HG03039 (cell line): ENCODE data around the gene FRMD4A.
"Not testable (repeated sequence)": the region's sequence is repeated elsewhere in the genome, so short reads cannot be mapped to it uniquely, and the experiment has no call there.

Experiments
- ATAC-seq: cut with Tn5 transposase; IDR thresholded peaks from one replicate; pipeline ENCODE4 v1.9.1; 2021; ENCODE audit warnings: mild to moderate bottlenecking, moderate library complexity; ENCODE audit not compliant: unreplicated experiment

Gene FRMD4A

DNA sequence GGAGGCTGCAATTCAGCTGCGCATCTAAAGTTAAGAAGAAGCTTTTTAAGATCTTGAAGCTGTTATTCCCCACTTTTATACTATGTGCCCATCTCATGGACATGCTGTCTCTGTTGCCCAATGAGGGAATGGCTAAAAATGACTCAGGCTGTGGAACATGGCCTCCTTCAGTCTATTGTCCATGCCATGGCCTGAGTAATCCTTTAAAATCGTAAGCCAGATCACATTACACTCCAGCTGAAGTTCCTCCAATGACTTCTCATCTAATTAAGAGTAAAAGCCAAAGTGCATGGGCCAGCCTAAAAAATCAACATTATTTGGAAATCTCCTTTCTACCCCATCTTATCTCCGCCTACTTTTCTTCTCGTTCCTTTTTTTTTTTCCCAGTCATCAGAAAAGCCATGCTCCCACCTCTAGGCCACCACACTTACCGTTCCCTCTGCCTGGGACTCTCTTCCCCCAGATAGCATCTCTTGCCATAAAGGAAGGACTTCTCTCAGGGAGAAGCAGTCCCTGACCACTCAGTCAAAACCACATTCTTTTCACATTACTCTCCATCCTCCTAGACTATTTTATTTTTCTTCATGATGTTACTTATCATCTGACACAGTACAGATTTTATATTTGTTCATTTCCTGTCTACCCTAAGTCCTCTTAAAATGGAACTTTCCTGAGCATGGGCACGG is 406.5 kb downstream of the FRMD4A start:
- no peak for ATAC-seq

DNA sequence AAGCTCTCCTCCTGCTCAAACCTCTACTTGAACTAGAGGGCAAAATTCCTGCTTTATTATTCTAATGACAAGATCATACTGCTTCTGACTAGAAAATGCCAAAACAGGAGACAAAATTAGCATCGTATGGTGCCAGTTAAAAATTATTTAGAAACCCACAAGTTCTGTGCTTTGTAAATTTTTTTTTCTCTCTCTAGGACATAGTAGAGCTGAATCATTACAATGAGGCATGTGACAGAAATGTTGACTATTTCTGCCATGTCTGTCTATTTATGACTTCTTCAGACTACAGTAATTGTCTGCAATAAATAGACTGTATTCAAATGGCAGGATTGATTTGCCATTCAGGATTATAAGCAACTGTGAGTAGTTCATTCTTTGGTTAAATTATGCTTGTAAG is 408.1 kb downstream of the FRMD4A start:
- no peak for ATAC-seq

DNA sequence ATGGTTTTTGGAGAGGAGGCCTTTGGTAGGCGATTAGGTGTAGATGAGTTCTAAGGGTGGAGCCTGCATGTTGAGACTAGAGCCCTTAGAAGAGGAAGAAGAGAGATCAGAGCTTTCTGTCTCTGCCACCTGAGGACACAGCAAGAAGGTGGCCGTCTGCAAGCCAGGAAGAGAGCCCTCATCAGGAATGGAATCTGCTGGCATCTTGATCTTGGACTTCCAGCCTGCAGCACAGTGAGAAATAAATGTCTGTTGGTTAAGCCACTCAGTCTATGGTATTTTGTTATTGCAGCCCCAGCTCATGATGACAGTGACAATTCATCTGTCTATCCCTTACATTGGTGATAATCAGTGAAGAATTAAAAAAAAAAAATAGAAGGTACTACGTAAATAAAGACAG is 408.8 kb downstream of the FRMD4A start:
- no peak for ATAC-seq

DNA sequence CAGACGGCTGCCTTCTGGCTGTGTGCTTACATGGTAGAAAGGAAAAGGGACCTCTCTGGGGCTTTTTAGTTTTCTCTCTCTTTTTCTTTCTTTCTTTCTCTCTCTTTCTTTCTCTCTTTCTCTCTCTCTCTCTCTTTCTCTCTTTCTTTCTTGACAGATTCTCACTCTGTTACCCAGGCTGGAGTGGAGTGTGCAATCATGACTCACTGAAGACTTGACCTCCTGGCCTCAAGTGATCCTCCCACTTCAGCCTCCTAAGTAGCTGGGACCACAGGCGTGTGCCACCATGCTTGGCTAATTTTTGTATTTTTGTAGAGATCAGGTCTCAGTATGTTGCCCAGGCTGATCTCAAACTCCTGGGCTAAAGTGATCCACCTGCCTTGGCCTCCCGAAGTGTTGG is 409.6 kb downstream of the FRMD4A start:
- not testable (repeated sequence) for ATAC-seq

DNA sequence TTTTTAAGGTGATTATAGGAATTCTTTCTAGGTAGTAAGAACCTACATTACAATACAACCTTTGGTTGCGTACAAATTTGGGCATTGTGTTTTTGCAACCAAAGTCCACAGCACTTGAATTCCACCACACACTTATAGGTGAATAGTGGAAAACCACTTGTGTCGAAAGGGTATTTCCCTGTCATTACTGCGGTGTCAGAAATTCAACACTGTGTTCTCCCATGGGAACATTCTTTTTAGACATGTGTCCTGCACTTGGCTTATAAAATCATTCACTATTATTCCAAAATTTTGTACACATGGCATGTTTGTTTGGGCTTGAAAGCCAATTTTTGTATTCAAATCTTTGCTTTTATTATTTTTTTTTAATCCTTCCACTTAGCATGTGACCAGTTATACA is 410.3 kb downstream of the FRMD4A start:
- no peak for ATAC-seq

DNA sequence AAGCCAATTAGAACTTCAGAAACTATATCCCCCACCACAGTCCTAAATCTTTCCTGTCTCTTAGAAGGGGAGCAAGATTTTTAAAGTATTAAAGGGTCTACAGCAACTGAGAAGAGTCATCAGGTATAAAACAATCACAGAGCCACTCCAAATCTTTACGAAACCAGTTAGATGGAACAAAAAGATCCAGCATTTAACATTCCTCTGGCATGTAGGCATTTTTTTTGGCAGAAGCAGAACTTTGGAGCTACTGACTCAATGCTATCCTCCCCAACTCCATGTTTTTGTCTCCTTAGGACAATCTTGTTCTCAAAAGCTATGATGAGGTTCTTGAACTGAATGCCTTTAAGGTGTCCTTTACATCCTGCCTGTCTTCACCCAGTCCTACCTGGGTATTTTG is 410.7 kb downstream of the FRMD4A start:
- no peak for ATAC-seq

DNA sequence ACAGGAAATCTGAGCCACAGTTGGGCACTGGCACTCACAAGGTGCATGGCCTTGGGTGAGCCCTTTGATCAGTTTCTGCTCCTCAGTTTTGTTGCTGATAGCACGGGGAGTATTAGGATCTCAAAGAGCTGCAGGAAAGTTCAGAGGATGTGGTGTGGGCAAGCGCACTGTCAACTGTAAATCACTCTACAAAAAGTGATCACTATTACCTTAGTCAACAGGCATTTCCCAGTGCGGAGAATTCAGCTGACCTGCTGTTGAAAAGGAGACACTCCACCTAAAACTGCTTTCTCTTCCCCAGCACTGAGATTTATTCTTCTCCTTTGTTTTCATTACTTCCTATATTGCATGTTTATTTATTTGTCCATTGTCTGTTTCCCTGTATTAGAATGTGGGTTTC is 412.9 kb downstream of the FRMD4A start:
- no peak for ATAC-seq

DNA sequence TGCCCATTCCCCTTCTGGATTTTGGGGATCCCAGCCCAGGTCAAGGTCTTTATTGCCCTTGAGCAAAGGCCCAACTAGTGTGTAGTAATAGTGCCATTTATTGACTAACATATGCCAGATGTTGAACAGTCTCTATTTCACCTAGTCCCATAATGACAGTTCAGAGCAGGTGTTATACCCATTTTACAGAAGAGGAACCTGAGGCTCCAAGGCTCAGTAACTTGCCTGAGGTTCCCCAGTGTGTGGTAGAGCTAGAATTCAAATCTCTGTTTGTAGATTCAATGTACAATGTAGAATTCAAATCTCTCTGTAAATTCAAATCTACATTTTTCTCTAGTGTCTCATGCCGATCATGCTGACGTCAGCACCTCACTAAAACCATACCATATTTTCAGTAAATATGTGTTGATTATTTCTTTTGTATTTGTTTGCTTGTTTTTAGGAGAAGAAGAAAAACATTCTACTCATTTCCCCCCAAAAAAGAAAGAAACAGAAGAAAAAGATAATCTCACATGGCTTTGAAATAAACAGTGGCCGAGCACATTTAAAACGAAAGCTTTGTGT is 414.3 kb downstream of the FRMD4A start:
- no peak for ATAC-seq

DNA sequence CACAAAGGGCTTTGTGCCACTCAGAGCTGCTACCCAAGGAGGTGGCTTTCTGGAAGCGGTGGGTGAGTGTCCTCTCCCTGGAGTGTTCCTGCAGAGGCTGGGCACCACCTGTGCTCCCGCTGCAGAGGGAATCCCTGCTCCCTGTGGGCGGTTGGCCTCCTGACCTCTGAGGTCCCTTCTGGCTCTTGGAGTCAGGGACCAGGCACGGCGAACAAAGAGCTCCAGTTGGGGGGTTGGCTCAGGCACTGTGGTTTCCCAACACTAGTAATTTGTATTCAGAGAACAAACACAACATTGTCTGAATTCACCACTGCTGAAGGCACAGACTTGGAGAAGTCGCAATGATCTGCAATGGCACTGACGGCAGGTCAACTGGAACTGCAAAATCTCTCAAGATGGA is 415.0 kb downstream of the FRMD4A start:
- no peak for ATAC-seq

DNA sequence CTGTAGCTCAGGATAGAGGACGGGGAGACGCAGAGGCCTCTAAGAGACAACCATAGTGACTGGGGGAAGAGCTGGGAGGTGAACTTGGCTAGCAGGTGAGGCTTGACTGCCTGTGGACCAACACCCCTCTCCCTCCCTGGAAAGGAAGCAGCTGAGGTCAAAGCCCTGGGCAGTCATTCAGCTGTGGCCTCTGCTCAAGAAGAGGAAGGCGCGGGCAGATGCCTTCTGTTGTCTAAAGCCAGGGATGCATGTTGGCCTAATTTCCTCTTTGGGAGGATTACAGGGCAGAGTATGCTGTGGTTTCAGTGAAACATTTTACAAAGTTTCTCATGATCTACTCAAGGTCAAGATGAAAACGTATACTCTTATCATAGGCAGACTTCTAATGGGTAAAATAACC is 416.8 kb downstream of the FRMD4A start:
- no peak for ATAC-seq

DNA sequence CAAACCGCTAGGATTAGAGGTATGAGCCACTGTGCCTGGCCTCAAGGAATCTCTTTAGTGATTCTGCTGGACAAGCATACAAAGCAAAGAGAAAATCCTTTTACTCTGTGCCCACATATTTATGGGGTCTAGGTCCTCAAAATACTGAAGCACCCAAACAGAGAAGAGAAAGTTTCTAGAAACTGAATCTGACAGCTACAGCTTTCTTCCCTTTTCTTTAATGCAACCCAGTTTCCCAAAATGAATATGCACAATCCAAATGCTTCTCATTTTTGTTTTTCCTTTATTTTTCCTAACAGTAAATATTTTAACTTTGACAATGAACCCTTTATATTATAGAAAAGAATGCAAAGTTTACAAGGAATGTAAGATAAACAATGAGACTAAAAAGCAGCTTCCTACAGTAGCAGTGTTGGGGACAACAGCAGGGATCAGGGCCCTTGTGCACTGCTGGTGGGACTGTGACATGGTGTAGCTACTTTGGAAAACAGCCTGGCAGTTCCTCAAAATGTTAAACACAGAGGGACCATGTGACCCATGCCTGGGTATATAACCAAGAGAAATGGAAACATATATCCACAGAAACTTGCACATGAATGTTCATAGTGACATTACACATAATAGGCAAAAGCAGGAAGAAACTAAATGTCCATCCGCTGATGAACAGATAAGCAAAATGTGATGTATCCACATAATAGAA is 418.8 kb downstream of the FRMD4A start:
- no peak for ATAC-seq

DNA sequence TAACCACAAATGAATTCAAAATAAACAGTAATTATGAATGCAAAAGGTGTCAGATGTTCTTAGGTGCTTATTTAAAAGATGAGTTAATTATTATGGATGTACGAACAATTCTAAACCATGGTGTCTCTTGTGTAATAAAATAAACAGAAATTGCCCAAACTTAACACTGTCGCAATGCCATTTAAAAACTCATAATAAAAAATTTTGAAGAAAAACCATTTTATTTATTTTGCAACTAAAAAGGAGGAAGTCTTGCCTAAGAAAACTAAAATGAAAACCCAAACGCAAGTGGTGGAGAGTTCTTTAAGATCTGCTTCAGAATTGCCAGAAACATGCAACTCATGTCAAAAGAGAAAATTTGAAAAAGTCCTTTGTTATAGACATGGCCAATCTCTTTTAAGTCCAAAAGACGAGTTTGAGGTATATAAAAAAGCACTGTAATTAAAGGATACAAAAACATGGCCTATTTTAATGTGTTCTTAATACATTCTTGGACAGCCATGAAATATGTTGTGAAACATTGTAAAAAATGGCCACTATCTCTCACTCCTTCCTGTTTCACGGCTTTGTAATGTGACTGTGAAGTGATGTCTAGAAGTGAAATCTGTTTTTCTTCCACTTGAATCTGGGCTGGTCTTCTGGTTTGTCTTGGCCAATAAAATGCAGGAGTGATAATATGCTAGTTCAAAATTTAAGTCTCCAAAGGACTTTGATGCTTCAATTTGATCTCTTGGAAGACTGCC is 421.0 kb downstream of the FRMD4A start:
- ATAC-seq, result no peak

DNA sequence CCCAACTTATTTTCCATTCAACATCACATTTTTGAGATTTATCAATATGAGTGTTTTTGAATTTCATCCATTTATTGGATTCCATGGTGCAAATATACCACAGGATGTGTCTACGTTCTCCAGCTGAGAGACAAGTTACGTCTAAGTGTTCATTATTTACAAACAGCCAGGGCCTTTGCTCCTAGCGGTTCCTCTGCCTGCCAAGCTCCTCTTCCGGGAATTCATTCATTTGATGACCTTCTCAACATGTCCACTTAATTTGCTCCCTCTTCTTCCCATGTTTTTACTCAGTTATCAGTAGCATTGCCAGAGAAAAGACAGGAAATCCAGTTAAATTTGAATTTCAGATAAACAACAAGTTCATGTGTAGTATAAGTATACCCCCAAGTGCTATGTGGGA is 422.2 kb downstream of the FRMD4A start:
- ATAC-seq, result no peak

DNA sequence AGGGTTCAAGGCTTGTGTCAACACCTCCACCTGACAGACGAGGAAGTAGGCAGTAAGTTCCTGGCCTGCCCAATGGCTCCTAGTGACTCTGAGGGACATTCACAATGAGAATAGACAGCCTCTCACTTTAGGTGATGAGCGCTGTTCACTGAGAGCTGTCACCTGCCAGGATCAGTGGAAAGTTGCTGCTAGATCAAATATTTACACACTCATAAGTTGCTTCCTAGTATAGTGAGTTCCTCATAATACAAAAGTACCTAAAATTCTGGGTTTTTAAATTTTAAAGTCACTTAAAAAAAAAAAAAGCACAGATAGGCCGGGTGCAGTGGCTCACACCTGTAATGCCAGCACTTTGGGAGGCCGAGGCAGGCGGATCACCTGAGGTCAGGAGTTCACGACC is 423.2 kb downstream of the FRMD4A start:
- no peak for ATAC-seq

DNA sequence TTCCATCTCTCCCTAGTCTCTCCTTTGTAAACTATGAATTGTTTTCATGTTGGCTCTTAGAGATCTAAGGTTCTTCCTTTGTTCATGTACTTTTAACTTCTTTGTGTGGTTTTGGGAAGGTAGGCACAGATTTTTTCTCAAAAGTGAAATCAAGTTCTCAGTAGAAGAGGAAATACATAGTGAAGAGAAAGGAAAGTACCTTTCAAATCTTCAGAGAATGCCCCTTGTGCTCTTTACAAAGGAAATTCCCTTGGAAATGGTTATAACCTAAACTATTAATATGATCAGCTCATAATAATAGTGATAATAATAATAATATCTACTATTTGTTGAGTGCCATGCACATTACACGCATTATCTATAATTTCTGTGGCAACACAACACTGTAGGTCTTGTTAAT is 425.4 kb downstream of the FRMD4A start:
- no peak for ATAC-seq

DNA sequence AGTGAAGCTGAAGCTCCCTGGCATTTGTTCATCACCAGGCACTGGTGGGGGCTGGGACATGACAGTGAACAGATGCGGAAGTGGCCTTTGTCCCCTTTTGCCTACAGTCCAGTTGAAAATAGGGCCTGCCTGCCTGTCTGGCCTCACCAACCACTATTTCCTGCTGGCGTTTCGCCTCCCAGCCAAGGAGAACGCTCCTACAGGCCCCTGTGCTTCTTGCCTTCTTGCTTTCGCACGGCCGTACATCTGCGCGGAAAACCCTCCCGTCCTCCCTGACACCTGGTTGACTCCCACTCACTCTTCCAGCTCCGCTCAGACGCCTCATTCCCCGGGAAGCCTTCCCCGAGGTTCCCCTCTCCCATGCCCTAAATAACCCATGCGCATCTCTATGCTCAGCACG is 426.7 kb downstream of the FRMD4A start:
- ATAC-seq, result no peak

DNA sequence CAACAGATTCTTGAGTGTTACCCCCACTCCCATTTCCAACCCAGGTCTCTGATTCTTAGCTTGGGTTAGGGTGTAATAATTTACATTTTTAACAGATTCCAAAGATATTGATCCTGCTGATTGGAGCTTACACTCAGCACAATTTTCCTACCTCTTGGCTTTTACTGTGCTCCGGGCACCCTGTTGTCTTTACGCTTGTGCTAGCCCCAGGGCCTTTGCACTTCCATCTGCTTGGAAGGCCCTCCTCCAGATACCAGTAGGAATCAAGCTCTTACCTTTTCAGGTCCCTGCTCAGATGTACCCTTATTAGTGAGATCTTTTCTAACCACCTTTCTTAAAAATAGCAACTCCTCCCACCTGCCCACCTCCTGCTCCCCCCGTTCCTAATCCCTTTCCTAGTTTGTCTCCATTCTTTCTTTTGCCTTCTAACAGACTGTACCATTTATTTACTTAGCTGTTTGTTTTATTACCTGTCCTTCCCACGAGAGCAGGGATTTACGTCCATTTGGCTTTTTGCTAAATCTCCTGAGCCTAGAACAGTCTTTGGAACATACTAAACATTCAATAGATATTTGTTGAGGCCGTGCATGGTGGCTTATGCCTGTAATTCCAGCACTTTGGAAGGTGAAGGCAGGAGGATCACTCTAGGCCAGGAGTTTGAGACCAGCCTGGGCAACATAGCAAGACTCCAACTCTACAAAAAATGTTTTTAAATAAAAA is 427.7 kb downstream of the FRMD4A start:
- no peak for ATAC-seq

DNA sequence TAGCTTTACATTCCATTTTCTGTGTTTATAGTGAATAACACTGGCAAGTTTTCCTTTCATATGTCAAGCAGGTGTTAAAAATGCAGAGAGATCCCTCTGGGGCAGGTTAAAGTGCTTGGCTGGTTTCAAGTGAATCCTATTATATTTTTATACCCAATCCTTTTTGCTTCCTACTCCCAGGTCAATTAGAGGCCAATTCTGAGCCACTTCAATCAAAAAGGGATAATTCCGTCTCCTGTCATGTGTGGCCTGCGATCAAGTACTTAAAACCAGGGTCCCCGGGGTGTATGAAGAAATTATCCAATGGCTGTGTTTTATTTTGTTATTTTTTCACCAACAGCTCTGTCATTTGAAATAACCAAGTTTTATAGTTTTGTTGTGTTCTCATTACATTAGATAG is 430.8 kb downstream of the FRMD4A start:
- no peak for ATAC-seq

DNA sequence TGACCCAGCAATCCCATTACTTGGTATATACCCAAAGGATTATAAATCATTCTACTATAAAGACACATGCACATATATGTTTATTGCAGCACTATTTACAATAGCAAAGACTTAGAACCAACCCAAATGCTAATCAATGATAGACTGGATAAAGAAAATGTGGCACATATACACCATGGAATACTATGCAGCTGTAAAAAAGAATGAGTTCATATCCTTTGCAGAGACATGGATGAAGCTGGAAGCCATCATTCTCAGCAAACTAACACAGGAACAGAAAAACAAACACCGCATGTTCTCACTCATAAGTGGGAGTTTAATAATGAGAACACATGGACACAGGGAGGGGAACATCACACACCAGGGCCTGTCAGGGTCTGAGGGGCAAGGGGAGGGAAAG is 434.6 kb downstream of the FRMD4A start:
- not testable (repeated sequence) for ATAC-seq

DNA sequence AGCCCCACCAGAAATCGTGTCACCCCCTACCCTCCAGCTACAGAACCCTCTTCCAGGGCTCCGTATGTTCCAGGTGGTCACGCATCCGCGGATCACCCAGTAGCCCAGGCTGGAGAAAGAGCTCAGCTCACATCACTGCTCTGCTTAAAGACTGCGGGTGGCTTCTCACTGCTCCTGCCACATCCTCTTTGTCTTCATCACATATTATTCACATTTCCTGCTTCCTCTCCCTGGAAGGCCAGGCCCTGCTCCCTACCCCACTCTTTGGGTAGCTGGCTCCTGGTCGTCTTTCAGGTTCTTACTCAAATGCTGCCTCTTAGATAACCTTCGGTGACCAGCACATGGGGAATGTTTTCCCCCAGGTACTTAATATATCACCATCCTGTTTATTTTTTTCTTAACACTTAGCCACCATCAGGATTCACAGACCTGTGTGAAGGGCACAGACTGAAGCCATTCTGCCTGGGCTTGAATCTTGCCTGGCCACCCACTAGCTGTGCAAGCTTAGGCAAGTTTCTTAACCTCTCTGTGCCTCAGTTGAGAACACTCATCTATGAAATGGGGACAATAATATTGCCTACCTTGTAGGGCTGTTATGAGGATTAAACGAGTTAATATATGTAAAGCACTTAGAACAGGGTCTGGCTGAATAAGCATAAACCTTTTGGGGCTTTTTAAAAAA is 436.2 kb downstream of the FRMD4A start:
- ATAC-seq, result no peak

DNA sequence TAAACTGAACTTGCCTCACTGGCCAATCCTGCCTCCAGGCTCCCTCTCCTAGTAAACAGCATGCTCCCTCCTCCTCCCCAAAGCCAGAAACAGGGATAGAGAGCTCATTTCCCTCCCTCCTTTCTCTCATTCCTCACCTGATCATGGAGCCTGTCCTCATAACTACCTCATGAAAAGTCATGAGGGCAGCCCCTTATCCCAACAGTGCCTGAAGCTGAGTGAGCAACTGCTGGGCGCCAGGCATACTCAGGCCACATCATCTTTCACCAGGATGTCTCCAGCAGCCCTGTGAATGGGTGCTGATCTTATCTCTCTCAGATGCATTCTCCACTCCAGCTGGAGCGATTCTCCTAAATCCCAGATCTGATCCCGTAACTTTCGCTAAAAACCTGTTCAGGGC is 436.8 kb downstream of the FRMD4A start:
- no peak for ATAC-seq
